Gastrocnemius medialis (tissue), 4 donors: ENCODE measurements around the gene PTPN4. TPM values are rescaled to one million over a fixed set of nuclear protein-coding genes. Genes with fewer than 3 reads are reported as not detected.

Source experiments
- ATAC-seq, 2 donors: fragments of 150-250 bp; one replicate each; pipeline ENCODE4 v1.9.1; 2016
- DNase-seq, 2 donors: peaks; one replicate each; pipeline ENCODE4 v3.0.0-alpha.2; 2019
- H3K27ac ChIP-seq, 4 donors: fragments of 200-600 bp; sonication (generic); 1 replicate in 1 of 4; 2 replicates in 3 of 4; pipeline ENCODE4 v1.5.1; 2016 to 2018; ENCODE audit warnings: mild to moderate bottlenecking in 2 of 4, moderate library complexity in 1 of 4
- H3K27me3 ChIP-seq, 3 donors: fragments of 200-600 bp; sonication (generic) in 2 of 3; 1 replicate in 1 of 3; 2 replicates in 2 of 3; pipeline versions ENCODE4 v1.5.1 to v1.6.0; 2016 to 2019; ENCODE audit warnings: mild to moderate bottlenecking in 1 of 3, moderate library complexity in 1 of 3
- H3K36me3 ChIP-seq, 2 donors: fragments of 200-600 bp; sonication (generic) in 1 of 2; one replicate each; pipeline ENCODE4 v1.5.1; 2017 to 2018
- H3K4me1 ChIP-seq, 2 donors: fragments of 200-600 bp; sonication (generic) in 1 of 2; one replicate each; pipeline ENCODE4 v1.5.1; 2016 to 2017; ENCODE audit warnings: mild to moderate bottlenecking in 2 of 2
- H3K4me3 ChIP-seq, 4 donors: fragments of 200-600 bp; sonication (generic) in 3 of 4; 1 replicate in 1 of 4; 2 replicates in 3 of 4; pipeline ENCODE4 v1.5.1; 2016 to 2019; ENCODE audit warnings: mild to moderate bottlenecking in 2 of 4
- H3K9me3 ChIP-seq, 3 donors: fragments of 200-600 bp; sonication (generic) in 2 of 3; 1 replicate in 1 of 3; 2 replicates in 2 of 3; pipeline ENCODE4 v1.5.1; 2016 to 2019
- CTCF ChIP-seq, 5 experiments: fragments of 450-650 bp in 3 of 5; fragments of 200-600 bp in 2 of 5; sonication (generic) in 2 of 5; IDR thresholded peaks in 4 of 5; conservative IDR thresholded peaks in 1 of 5; 1 replicate in 4 of 5; 2 replicates in 1 of 5; pipeline ENCODE4 v1.5.1; 2016 to 2019; ENCODE audit warnings: antibody characterized with exemption in 5 of 5, mild to moderate bottlenecking in 3 of 5, moderate library complexity in 3 of 5
- POLR2A ChIP-seq, 2 donors: fragments of 450-650 bp; IDR thresholded peaks; one replicate each; pipeline ENCODE4 v1.6.1; 2017; ENCODE audit warnings: antibody characterized with exemption in 2 of 2, mild to moderate bottlenecking in 2 of 2, moderate library complexity in 2 of 2
- in situ Hi-C, 4 donors: fragments of 200-750 bp; cut with MboI; loops; one replicate each; pipeline versions ENCODE4 v1.15.0 to v1.8.0; 2017; ENCODE audit warnings: low sequenced_read_pairs in 4 of 4
- intact Hi-C: fragments of 100-400 bp; cut with DNase I; formaldehyde crosslinking; loops from one replicate; pipeline ENCODE4 v1.15.1; 2023; ENCODE audit warnings: low total_unique reads
- total RNA-seq, 4 donors: library from RNA; depleted of rRNA; stranded (reverse); fragments of >200 nt; gene quantifications; one replicate each; pipeline versions ENCODE4 v1.1.0 to v1.2.3, GENCODE V29; 2016

The PTPN4 gene
- total RNA-seq, 4 donors from 2014 or later: 12.7 to 37.8 (median 33.5) TPM

- Histone ChIP-seq H3K9me3 (peaks cover 0 to 4% (median 0%) of the 10 kb centered on the region in 3 donors), H3K36me3 (no peaks in the 10 kb centered on the region), H3K4me1 (peaks cover 13 to 32% of the 10 kb centered on the region in 2 donors), H3K27ac (peak overlapping the region in 1 of 4 donors; percentile 26), H3K4me3 (no peak overlapping the region), H3K27me3 (no peaks in the 10 kb centered on the region)
- no peak for DNase-seq
- no peak for ATAC-seq
- intact Hi-C loops: no loop called here
- in situ Hi-C loops: loop anchor here in 1 of 4 donors (10.0 kb wide), 1 partner anchor 72 kb away; the partner anchor contains the start of gene PTPN4
- TF ChIP-seq CTCF (IDR thresholded peaks at IDR 0.05 in 4 of 5, conservative IDR thresholded peaks at IDR 0.05 in 1 of 5): peak in 3 of 5 experiments; percentile 29 to 40 (median 37)
- no peak for TF ChIP-seq POLR2A (IDR thresholded peaks at IDR 0.05)
Observed at GRCh38 chr2:119826370-119826961, 66.7 kb downstream of the PTPN4 start.

- Histone ChIP-seq H3K27ac (no peak overlapping the region), H3K4me1 (peaks cover 18 to 33% of the 10 kb centered on the region in 2 donors), H3K4me3 (no peak overlapping the region), H3K36me3 (no peaks in the 10 kb centered on the region), H3K9me3 (peaks cover 0 to 4% (median 0%) of the 10 kb centered on the region in 3 donors), H3K27me3 (no peaks in the 10 kb centered on the region)
- in situ Hi-C loops (loop anchor here in 1 of 4 donors (10.0 kb wide), 1 partner anchor 73 kb away; the partner anchor contains the start of gene PTPN4), intact Hi-C loops (no loop called here)
- no peak for DNase-seq
- no peak for TF ChIP-seq POLR2A (IDR thresholded peaks at IDR 0.05)
- no peak for TF ChIP-seq CTCF (IDR thresholded peaks at IDR 0.05 in 4 of 5, conservative IDR thresholded peaks at IDR 0.05 in 1 of 5)
- peak in 1 of 2 donors; percentile 44 for ATAC-seq
Observed at GRCh38 chr2:119827866-119828507, 68.3 kb downstream of the PTPN4 start.

GRCh38 chr2:119836455-119837142, 76.9 kb downstream of the PTPN4 start:
- DNase-seq (no peak), ATAC-seq (no peak)
- Histone ChIP-seq H3K4me1 (peaks cover 13 to 17% of the 10 kb centered on the region in 2 donors), H3K9me3 (no peaks in the 10 kb centered on the region), H3K27ac (no peak overlapping the region), H3K36me3 (no peaks in the 10 kb centered on the region), H3K27me3 (no peaks in the 10 kb centered on the region), H3K4me3 (no peak overlapping the region)
- no peak for TF ChIP-seq CTCF (IDR thresholded peaks at IDR 0.05 in 4 of 5, conservative IDR thresholded peaks at IDR 0.05 in 1 of 5)
- TF ChIP-seq POLR2A (IDR thresholded peaks at IDR 0.05): no peak
- intact Hi-C loops (no loop called here), in situ Hi-C loops (no loop called here)

- H3K4me3 ChIP-seq: no peak overlapping the region
- H3K36me3 ChIP-seq: no peaks in the 10 kb centered on the region
- H3K4me1 ChIP-seq: peaks cover 13 to 17% of the 10 kb centered on the region in 2 donors
- in situ Hi-C loops: no loop called here
- no peaks in the 10 kb centered on the region for H3K9me3 ChIP-seq
- TF ChIP-seq CTCF (IDR thresholded peaks at IDR 0.05 in 4 of 5, conservative IDR thresholded peaks at IDR 0.05 in 1 of 5) (no peak), POLR2A (IDR thresholded peaks at IDR 0.05) (no peak)
- no peak for DNase-seq
- H3K27me3 ChIP-seq: no peaks in the 10 kb centered on the region
- H3K27ac ChIP-seq: no peak overlapping the region
- intact Hi-C loops: no loop called here
- ATAC-seq: no peak
Observed at GRCh38 chr2:119837350-119837749, 77.6 kb downstream of the PTPN4 start.
